HepG2 (cell line): Measurements from ENCODE around the gene NBPF1. TPM values are rescaled to one million over a fixed set of nuclear protein-coding genes. Genes with fewer than 3 reads are reported as not detected.
"Not testable (repeated sequence)": the region's sequence is repeated elsewhere in the genome, so short reads cannot be mapped to it uniquely, and the experiment has no call there.

ENCODE experiments used
- ATAC-seq: fragments of 200-7000 bp; cut with Tn5 transposase; 3 replicates; pipeline ENCODE4 v1.9.1; 2020; ENCODE audit warnings: mild to moderate bottlenecking, moderate library complexity
- BruUV-seq: library from RNA; stranded (reverse); fragments of 400-500 nt; replicated peaks from 2 replicates; lab custom pipeline; 2021; lab: Mats Ljungman, UMichigan
- CTCF ChIA-PET: fragments of 300-600 bp; formaldehyde crosslinking; extraction: SDS; loops from one replicate; lab custom pipeline; 2021; ENCODE audit warnings: low total read pairs, inconsistent platforms, low intra/inter-chr PET ratio; lab: Yijun Ruan, JAX
- POLR2A ChIA-PET: fragments of 350-600 bp; sonication (Branson Sonifier 250); formaldehyde crosslinking; loops from one replicate; lab custom pipeline; 2020; ENCODE audit warnings: antibody characterized with exemption, inconsistent platforms; lab: Yijun Ruan, JAX
- DNase-seq: peaks from one replicate; pipeline ENCODE4 v3.0.0-alpha.2; 2015; ENCODE audit warnings: low spot score
- FAIRE-seq: peaks from 3 replicates; lab custom pipeline; 2011; peaks lifted over from hg19 to GRCh38; lab: Jason Lieb, UNC
- H2AFZ ChIP-seq: one replicate; pipeline ENCODE4 v1.6.1; 2011; ENCODE audit warnings: low read length, inconsistent platforms
- H3K27ac ChIP-seq: fragments of 300-600 bp; 3 replicates; pipeline ENCODE4 v1.8.0; 2011; ENCODE audit warnings: mixed run types, mild to moderate bottlenecking, mixed read lengths, low read length, inconsistent platforms; ENCODE audit not compliant: insufficient read depth; ENCODE audit errors: extremely low read length
- H3K27me3 ChIP-seq, 2 experiments: fragments of 200-600 bp in 1 of 2; 2 replicates in 1 of 2; 3 replicates in 1 of 2; pipeline versions ENCODE4 v1.6.0 to v1.8.0; 2011; ENCODE audit warnings: low read length in 2 of 2, mild to moderate bottlenecking in 2 of 2, moderate library complexity in 2 of 2, inconsistent platforms in 1 of 2; ENCODE audit not compliant: insufficient read depth in 2 of 2, control insufficient read depth in 1 of 2
- H3K36me3 ChIP-seq, 2 experiments: fragments of 200-600 bp in 1 of 2; replicated peaks in 1 of 2; 2 replicates in 1 of 2; 3 replicates in 1 of 2; pipeline versions ENCODE4 v1.5.1 to v1.8.0; 2011; ENCODE audit warnings: low read length in 2 of 2, inconsistent platforms in 1 of 2; ENCODE audit not compliant: insufficient read depth in 2 of 2, control insufficient read depth in 1 of 2
- H3K4me1 ChIP-seq: 2 replicates; pipeline ENCODE4 v1.5.1; 2012; ENCODE audit warnings: low read length, inconsistent platforms; ENCODE audit not compliant: insufficient read depth
- H3K4me2 ChIP-seq: 2 replicates; pipeline ENCODE4 v1.6.0; 2011; ENCODE audit warnings: low read depth, low read length, inconsistent platforms
- H3K4me3 ChIP-seq, 3 experiments: fragments of 200-600 bp in 1 of 3; sonication (generic), shearing (Covaris generic) in 1 of 3; replicated peaks in 1 of 3; 2 replicates each; pipeline ENCODE4 v1.5.1; 2011 to 2016; ENCODE audit warnings: low read length in 3 of 3, inconsistent platforms in 2 of 3, low read depth in 2 of 3, mild to moderate bottlenecking in 2 of 3, control low read depth in 1 of 3, mixed read lengths in 1 of 3; ENCODE audit not compliant: insufficient read depth in 1 of 3
- H3K79me2 ChIP-seq: one replicate; pipeline ENCODE4 v1.6.1; 2011; ENCODE audit warnings: low read length, inconsistent platforms; ENCODE audit not compliant: insufficient read depth
- H3K9ac ChIP-seq: 2 replicates; pipeline ENCODE4 v1.6.0; 2011; ENCODE audit warnings: mild to moderate bottlenecking, low read depth, low read length, inconsistent platforms; ENCODE audit not compliant: insufficient read depth
- H3K9me3 ChIP-seq: 2 replicates; pipeline ENCODE4 v1.5.1; 2012; ENCODE audit warnings: mild to moderate bottlenecking, low read length
- H4K20me1 ChIP-seq: 2 replicates; pipeline ENCODE4 v1.6.0; 2011; ENCODE audit warnings: inconsistent platforms, mild to moderate bottlenecking, low read length, moderate library complexity; ENCODE audit not compliant: insufficient read depth
- GABPA ChIP-seq, 2 experiments: IDR thresholded peaks; 2 replicates each; pipeline ENCODE4 v1.6.1; 2011 to 2016; ENCODE audit warnings: low read depth in 2 of 2, low read length in 1 of 2, missing biosample characterization in 1 of 2, missing genetic modification characterization in 1 of 2
- TFDP2 ChIP-seq: sonication (generic); formaldehyde crosslinking; IDR thresholded peaks from 2 replicates; pipeline ENCODE4 v1.4.0; 2020; ENCODE audit warnings: missing genetic modification reagents
- YEATS4 ChIP-seq: sonication (generic); formaldehyde crosslinking; IDR thresholded peaks from 2 replicates; pipeline ENCODE4 v1.4.0; 2020; ENCODE audit warnings: missing genetic modification reagents, borderline replicate concordance
- ZEB1 ChIP-seq: IDR thresholded peaks from 2 replicates; pipeline ENCODE4 v1.6.1; 2012; ENCODE audit warnings: mild to moderate bottlenecking, low read depth, inconsistent platforms; ENCODE audit not compliant: insufficient replicate concordance
- ZNF557 ChIP-seq: sonication (generic); formaldehyde crosslinking; IDR thresholded peaks from 2 replicates; pipeline ENCODE4 v1.4.0; 2020; ENCODE audit warnings: missing genetic modification reagents
- WGBS: methylation state at CpG from one replicate; pipeline ENCODE4 v1.1.6; 2017; ENCODE audit warnings: low lambda C conversion rate; 5-methylcytosine and 5-hydroxymethylcytosine counted together
- in situ Hi-C: cut with HindIII; loops from 2 replicates; pipeline ENCODE4 v1.10.0; 2017; ENCODE audit warnings: low pct_unique_long_range_greater_than_20kb; ENCODE audit not compliant: extremely low pct_ligation_motif_present
- intact Hi-C: fragments of 100-400 bp; cut with micrococcal nuclease; formaldehyde crosslinking; loops from one replicate; pipeline ENCODE4 v1.10.0; 2022; ENCODE audit not compliant: unreplicated experiment
- polyA plus RNA-seq, 8 experiments: library from polyadenylated mRNA; depleted of rRNA in 3 of 8; stranded (reverse) in 7 of 8; unstranded in 1 of 8; fragments of >200 nt; fragmentation: Illumina TruSeq in 4 of 8; extraction: Trizol in 4 of 8; gene quantifications; 2 replicates each; pipeline versions ENCODE4 v1.2.1 to v1.2.3, GENCODE V29; 2011 to 2016; ENCODE audit warnings: low read depth in 4 of 8, missing spikeins in 1 of 8, mixed read lengths in 1 of 8; ENCODE audit not compliant: insufficient read depth in 1 of 8
- total RNA-seq, 5 experiments: library from RNA; depleted of rRNA; stranded (reverse); fragments of >200 nt; fragmentation: Illumina TruSeq; extraction: Trizol; gene quantifications; 2 replicates each; pipeline ENCODE4 v1.2.3, GENCODE V29; 2016; ENCODE audit warnings: low read depth in 1 of 5

Gene NBPF1
- total and polyA plus RNA-seq, 2 of the 13 experiments (the other 11 are each of a cell fraction or from before 2014, with no cell fraction given): 30.3 to 35.6 TPM

GRCh38 chr1:16613185-16614147 is at the start of gene NBPF1 (continued):
- TF ChIP-seq TFDP2: peak; percentile 93
- TF ChIP-seq ZEB1: no peak
- no peak for TF ChIP-seq GABPA (IDR thresholded peaks at IDR 0.05; ENCODE audit: low read depth, low read length)
- TF ChIP-seq GABPA (CRISPR knock-in tag; IDR thresholded peaks at IDR 0.05; ENCODE audit: low read depth): no peak
- TF ChIP-seq YEATS4 (CRISPR knock-in tag): peak; percentile 97
- TF ChIP-seq ZNF557 (CRISPR knock-in tag): peak; percentile 98

- POLR2A ChIA-PET, H3K4me2 ChIP-seq, DNase-seq, CTCF ChIA-PET, FAIRE-seq, H3K4me1 ChIP-seq, H3K9me3 ChIP-seq, H3K36me3 ChIP-seq, BruUV-seq, H2AFZ ChIP-seq, H4K20me1 ChIP-seq, H3K27ac ChIP-seq, H3K27me3 ChIP-seq, H3K79me2 ChIP-seq, intact Hi-C loops, H3K4me3 ChIP-seq, H3K9ac ChIP-seq, in situ Hi-C loops: not testable (repeated sequence)
- WGBS: 64% methylated on average over 21 of the region's 32 CpGs
- ATAC-seq: peak; percentile 9
These were observed 44.9 kb upstream of the NBPF1 start for GRCh38 chr1:16658234-16658633.
